Measurements from ENCODE around the gene FAM83D.

DNA sequence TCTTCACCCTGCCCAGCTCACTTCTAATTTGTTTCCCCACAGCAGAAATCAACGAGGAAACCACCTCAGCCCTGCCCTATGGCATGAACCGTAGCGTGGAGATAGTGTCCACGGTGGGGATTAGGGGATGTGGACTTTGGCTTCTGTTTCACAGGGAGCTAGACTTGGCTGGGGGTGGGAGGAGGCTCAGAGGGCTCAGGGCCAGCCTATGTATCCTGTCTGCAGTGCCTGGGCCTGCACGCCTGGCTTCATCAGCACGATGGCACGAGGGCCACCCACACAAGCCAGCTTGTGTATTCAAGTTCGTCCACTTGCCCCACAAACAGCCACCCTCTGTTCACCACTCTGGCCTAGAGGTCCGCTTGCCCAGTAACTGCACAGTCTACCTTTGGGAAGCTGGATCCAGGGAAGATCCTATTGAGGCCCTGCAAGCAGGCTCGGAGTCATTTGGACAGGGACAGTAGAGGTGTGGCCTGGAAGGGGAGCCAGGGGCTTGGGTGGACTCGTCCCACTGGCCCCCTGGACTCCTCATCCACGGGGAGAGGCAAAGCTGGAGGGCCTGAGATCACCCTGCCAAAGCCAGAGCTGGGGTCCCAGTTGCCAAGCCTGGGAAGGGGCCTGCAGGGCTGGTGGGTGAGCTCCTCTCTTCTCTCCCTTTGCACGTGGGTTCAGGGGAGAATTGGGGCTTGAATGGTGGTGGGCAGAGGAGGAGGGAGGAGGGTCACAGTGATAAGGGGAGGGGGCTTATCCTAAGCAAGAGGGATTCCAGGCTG, 38.0 kb upstream of the FAM83D start:
- TF ChIP-seq POLR2A (IDR thresholded peaks at IDR 0.05; ENCODE audit: low read depth, low read length): no peak
- TF ChIP-seq, protein P1, sequence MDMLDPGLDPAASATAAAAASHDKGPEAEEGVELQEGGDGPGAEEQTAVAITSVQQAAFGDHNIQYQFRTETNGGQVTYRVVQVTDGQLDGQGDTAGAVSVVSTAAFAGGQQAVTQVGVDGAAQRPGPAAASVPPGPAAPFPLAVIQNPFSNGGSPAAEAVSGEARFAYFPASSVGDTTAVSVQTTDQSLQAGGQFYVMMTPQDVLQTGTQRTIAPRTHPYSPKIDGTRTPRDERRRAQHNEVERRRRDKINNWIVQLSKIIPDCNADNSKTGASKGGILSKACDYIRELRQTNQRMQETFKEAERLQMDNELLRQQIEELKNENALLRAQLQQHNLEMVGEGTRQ (IDR thresholded peaks at IDR 0.05; ENCODE audit: low read depth, low read length): no peak
- TF ChIP-seq, protein P2, sequence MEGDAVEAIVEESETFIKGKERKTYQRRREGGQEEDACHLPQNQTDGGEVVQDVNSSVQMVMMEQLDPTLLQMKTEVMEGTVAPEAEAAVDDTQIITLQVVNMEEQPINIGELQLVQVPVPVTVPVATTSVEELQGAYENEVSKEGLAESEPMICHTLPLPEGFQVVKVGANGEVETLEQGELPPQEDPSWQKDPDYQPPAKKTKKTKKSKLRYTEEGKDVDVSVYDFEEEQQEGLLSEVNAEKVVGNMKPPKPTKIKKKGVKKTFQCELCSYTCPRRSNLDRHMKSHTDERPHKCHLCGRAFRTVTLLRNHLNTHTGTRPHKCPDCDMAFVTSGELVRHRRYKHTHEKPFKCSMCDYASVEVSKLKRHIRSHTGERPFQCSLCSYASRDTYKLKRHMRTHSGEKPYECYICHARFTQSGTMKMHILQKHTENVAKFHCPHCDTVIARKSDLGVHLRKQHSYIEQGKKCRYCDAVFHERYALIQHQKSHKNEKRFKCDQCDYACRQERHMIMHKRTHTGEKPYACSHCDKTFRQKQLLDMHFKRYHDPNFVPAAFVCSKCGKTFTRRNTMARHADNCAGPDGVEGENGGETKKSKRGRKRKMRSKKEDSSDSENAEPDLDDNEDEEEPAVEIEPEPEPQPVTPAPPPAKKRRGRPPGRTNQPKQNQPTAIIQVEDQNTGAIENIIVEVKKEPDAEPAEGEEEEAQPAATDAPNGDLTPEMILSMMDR (conservative IDR thresholded peaks at IDR 0.05; ENCODE audit: low read depth, low read length): no peak
- TF ChIP-seq BHLHE40 (IDR thresholded peaks at IDR 0.05; ENCODE audit: low read depth, low read length): no peak
- TF ChIP-seq RFX5 (IDR thresholded peaks at IDR 0.05; ENCODE audit: low read depth, low read length): no peak
- no peak for TF ChIP-seq CHD1 (IDR thresholded peaks at IDR 0.05; ENCODE audit: low read depth, low read length)
- no peak for TF ChIP-seq SMC3 (IDR thresholded peaks at IDR 0.05; ENCODE audit: low read depth, low read length)
- TF ChIP-seq RCOR1 (IDR thresholded peaks at IDR 0.05; ENCODE audit: insufficient replicate concordance, low read length): no peak
- no peak for TF ChIP-seq RAD21 (IDR thresholded peaks at IDR 0.05; ENCODE audit: low read length)
- TF ChIP-seq MXI1 (IDR thresholded peaks at IDR 0.05; ENCODE audit: borderline replicate concordance, low read depth, low read length): no peak

Data from IMR-90 (cell line).